ENCODE measurements around the gene FLYWCH2.
"Not testable (repeated sequence)": the region's sequence is repeated elsewhere in the genome, so short reads cannot be mapped to it uniquely, and the experiment has no call there.

Gene FLYWCH2

GRCh38 chr16:2934450-2934849 is 51.4 kb downstream of the FLYWCH2 start:
- H3K4me1 Mint-ChIP-seq, result peaks cover 5% of the 10 kb centered on the region
- no peak overlapping the region for H3K4me3 Mint-ChIP-seq
- peaks cover 17% of the 10 kb centered on the region for H3K36me3 Mint-ChIP-seq (ENCODE audit: low read depth)
- no peaks in the 10 kb centered on the region for H3K27me3 Mint-ChIP-seq (ENCODE audit: low read depth, poor library complexity)
- DNase-seq, result no peak
- no peak overlapping the region for H3K27ac Mint-ChIP-seq
- no peak for TF ChIP-seq CTCF (IDR thresholded peaks at IDR 0.05)
- H3K9me3 Mint-ChIP-seq, result no peaks in the 10 kb centered on the region

GRCh38 chr16:2936436-2937011 is 53.5 kb downstream of the FLYWCH2 start:
- Mint-ChIP-seq H3K4me3 (no peak overlapping the region), H3K27ac (no peak overlapping the region), H3K4me1 (peaks cover 9% of the 10 kb centered on the region), H3K9me3 (no peaks in the 10 kb centered on the region), H3K36me3 (ENCODE audit: low read depth) (peaks cover 34% of the 10 kb centered on the region), H3K27me3 (ENCODE audit: low read depth, poor library complexity) (no peaks in the 10 kb centered on the region)
- TF ChIP-seq CTCF (IDR thresholded peaks at IDR 0.05), result no peak
- DNase-seq, result no peak

GRCh38 chr16:2937170-2937569 is 54.2 kb downstream of the FLYWCH2 start:
- H3K4me1 Mint-ChIP-seq, result peaks cover 9% of the 10 kb centered on the region

GRCh38 chr16:2938206-2938605 is 55.2 kb downstream of the FLYWCH2 start:
- no peak for TF ChIP-seq CTCF (IDR thresholded peaks at IDR 0.05)
- Mint-ChIP-seq H3K4me1 (peaks cover 9% of the 10 kb centered on the region), H3K4me3 (no peak overlapping the region), H3K27me3 (ENCODE audit: low read depth, poor library complexity) (no peaks in the 10 kb centered on the region), H3K9me3 (no peaks in the 10 kb centered on the region), H3K36me3 (ENCODE audit: low read depth) (peaks cover 42% of the 10 kb centered on the region), H3K27ac (no peak overlapping the region)
- DNase-seq, result no peak

More at GRCh38 chr16:2937170-2937569, 54.2 kb downstream of the FLYWCH2 start:
- H3K27ac Mint-ChIP-seq, result no peak overlapping the region
- DNase-seq, result no peak
- no peak for TF ChIP-seq CTCF (IDR thresholded peaks at IDR 0.05)
- H3K36me3 Mint-ChIP-seq (ENCODE audit: low read depth), result peaks cover 36% of the 10 kb centered on the region
- H3K4me3 Mint-ChIP-seq, result no peak overlapping the region
- H3K27me3 Mint-ChIP-seq (ENCODE audit: low read depth, poor library complexity), result no peaks in the 10 kb centered on the region
- H3K9me3 Mint-ChIP-seq, result no peaks in the 10 kb centered on the region

GRCh38 chr16:2939968-2940367 is 57.0 kb downstream of the FLYWCH2 start:
- no peaks in the 10 kb centered on the region for H3K9me3 Mint-ChIP-seq
- no peak overlapping the region for H3K4me3 Mint-ChIP-seq
- H3K36me3 Mint-ChIP-seq (ENCODE audit: low read depth), result peaks cover 43% of the 10 kb centered on the region
- no peak for DNase-seq
- H3K27ac Mint-ChIP-seq, result no peak overlapping the region
- TF ChIP-seq CTCF (IDR thresholded peaks at IDR 0.05), result no peak
- H3K4me1 Mint-ChIP-seq, result peaks cover 9% of the 10 kb centered on the region
- peaks cover 4% of the 10 kb centered on the region for H3K27me3 Mint-ChIP-seq (ENCODE audit: low read depth, poor library complexity)

- H3K36me3 Mint-ChIP-seq (ENCODE audit: low read depth), result peaks cover 45% of the 10 kb centered on the region
These were observed 59.0 kb downstream of the FLYWCH2 start for GRCh38 chr16:2942045-2942444.

GRCh38 chr16:2943716-2944115 is 60.7 kb downstream of the FLYWCH2 start:
- not testable (repeated sequence) for H3K27ac Mint-ChIP-seq

More at GRCh38 chr16:2942045-2942444, 59.0 kb downstream of the FLYWCH2 start:
- no peak for DNase-seq
- H3K4me3 Mint-ChIP-seq, result no peak overlapping the region
- no peak overlapping the region for H3K27ac Mint-ChIP-seq
- H3K9me3 Mint-ChIP-seq, result peaks cover 6% of the 10 kb centered on the region
- peaks cover 4% of the 10 kb centered on the region for H3K27me3 Mint-ChIP-seq (ENCODE audit: low read depth, poor library complexity)
- no peak for TF ChIP-seq CTCF (IDR thresholded peaks at IDR 0.05)
- peaks cover 5% of the 10 kb centered on the region for H3K4me1 Mint-ChIP-seq

More at GRCh38 chr16:2943716-2944115, 60.7 kb downstream of the FLYWCH2 start:
- not testable (repeated sequence) for DNase-seq; H3K9me3 Mint-ChIP-seq; H3K4me1 Mint-ChIP-seq; H3K4me3 Mint-ChIP-seq; H3K27me3 Mint-ChIP-seq (ENCODE audit: low read depth, poor library complexity)
- peaks cover 49% of the 10 kb centered on the region for H3K36me3 Mint-ChIP-seq (ENCODE audit: low read depth)
